Vagina (tissue), 2 donors: ENCODE results near the gene FZR1. TPM values are rescaled to one million over a fixed set of nuclear protein-coding genes. Genes with fewer than 3 reads are reported as not detected.

ENCODE experiments used
- DNase-seq, 2 donors: peaks; one replicate each; pipeline ENCODE4 v3.0.0-alpha.2; 2017; ENCODE audit errors: extremely low spot score in 2 of 2
- H3K27ac ChIP-seq: fragments of 200-600 bp; sonication (generic); one replicate; pipeline ENCODE4 v1.5.1; 2019
- H3K27me3 ChIP-seq: fragments of 200-600 bp; sonication (generic); one replicate; pipeline ENCODE4 v1.5.1; 2019
- H3K36me3 ChIP-seq, 2 donors: fragments of 200-600 bp; sonication (generic); one replicate each; pipeline ENCODE4 v1.5.1; 2017 to 2019
- H3K4me1 ChIP-seq: fragments of 200-600 bp; sonication (generic); one replicate; pipeline ENCODE4 v1.5.1; 2019
- H3K4me3 ChIP-seq, 2 donors: fragments of 200-600 bp; sonication (generic); 1 replicate in 1 of 2; 2 replicates in 1 of 2; pipeline ENCODE4 v1.5.1; 2016 to 2019
- H3K9me3 ChIP-seq: fragments of 200-600 bp; sonication (generic); one replicate; pipeline ENCODE4 v1.5.1; 2019
- POLR2A ChIP-seq, 2 donors: fragments of 450-650 bp; IDR thresholded peaks; one replicate each; pipeline ENCODE4 v1.6.1; 2017; ENCODE audit warnings: antibody characterized with exemption in 2 of 2, mild to moderate bottlenecking in 2 of 2, moderate library complexity in 2 of 2
- POLR2AphosphoS5 ChIP-seq, 2 donors: sonication (generic); formaldehyde crosslinking; IDR thresholded peaks; one replicate each; pipeline ENCODE4 v1.9.0; 2017; ENCODE audit warnings: antibody characterized with exemption in 2 of 2, mild to moderate bottlenecking in 2 of 2, low read depth in 1 of 2; ENCODE audit not compliant: insufficient read depth in 1 of 2
- intact Hi-C: fragments of 100-400 bp; cut with DNase I; formaldehyde crosslinking; loops from one replicate; pipeline ENCODE4 v1.15.1; 2023
- total RNA-seq: library from RNA; depleted of rRNA; stranded (reverse); fragments of >200 nt; gene quantifications from one replicate; pipeline ENCODE4 v1.2.3, GENCODE V29; 2016
- TF ChIP-seq, protein P1 (sequence below), 3 experiments: fragments of 450-650 bp in 2 of 3; fragments of 200-600 bp in 1 of 3; sonication (generic) in 1 of 3; IDR thresholded peaks; one replicate each; pipeline ENCODE4 v1.5.1; 2017 to 2019; ENCODE audit warnings: antibody characterized with exemption in 3 of 3, mild to moderate bottlenecking in 2 of 3, moderate library complexity in 2 of 3

The FZR1 gene
- total RNA-seq, 1 donor from 2014 or later: 29.2 TPM

DNA sequence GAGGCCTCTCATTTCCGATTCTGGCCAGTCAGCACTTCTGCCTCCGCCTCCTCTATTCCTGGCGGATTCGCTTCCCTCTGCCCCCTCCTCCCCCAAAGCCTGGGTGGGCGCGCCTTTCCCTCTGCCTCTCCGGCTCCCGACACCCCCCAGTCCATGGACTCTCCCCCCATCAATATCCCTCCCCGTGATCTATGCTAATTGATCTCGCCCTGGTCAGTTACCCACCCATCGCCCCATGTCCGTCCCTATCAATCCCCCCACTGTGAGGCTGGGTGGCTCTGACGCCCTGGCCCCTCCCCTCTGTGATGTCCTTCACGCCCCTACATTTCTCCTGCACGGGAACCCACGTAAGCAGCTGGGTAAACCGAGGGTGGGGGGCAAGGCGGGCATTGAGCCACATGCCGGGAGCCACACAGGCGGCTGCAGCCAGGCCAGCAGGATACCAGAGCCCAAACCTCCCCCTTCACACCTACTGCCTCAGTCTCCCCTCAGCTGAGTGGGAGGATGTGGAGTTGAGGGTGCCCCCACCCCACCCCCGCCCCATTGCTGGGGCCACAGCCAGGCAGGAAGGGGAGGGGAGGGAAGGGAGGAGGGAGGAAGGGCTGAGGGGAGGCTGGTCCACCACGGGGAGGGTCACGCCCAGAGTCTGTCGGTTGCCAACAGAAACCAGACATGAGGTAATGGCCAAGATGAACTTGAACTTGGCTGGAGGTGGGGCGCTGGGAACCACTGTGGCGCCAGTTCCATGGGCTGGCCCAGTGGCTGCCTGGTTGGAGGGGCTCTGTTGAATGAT is 46.8 kb upstream of the FZR1 start:
- H3K27ac ChIP-seq: peak overlapping the region; percentile 96
- H3K27me3 ChIP-seq: no peaks in the 10 kb centered on the region
- TF ChIP-seq, protein P1, sequence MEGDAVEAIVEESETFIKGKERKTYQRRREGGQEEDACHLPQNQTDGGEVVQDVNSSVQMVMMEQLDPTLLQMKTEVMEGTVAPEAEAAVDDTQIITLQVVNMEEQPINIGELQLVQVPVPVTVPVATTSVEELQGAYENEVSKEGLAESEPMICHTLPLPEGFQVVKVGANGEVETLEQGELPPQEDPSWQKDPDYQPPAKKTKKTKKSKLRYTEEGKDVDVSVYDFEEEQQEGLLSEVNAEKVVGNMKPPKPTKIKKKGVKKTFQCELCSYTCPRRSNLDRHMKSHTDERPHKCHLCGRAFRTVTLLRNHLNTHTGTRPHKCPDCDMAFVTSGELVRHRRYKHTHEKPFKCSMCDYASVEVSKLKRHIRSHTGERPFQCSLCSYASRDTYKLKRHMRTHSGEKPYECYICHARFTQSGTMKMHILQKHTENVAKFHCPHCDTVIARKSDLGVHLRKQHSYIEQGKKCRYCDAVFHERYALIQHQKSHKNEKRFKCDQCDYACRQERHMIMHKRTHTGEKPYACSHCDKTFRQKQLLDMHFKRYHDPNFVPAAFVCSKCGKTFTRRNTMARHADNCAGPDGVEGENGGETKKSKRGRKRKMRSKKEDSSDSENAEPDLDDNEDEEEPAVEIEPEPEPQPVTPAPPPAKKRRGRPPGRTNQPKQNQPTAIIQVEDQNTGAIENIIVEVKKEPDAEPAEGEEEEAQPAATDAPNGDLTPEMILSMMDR (IDR thresholded peaks at IDR 0.05): no peak
- TF ChIP-seq POLR2AphosphoS5 (IDR thresholded peaks at IDR 0.05; ENCODE audit: insufficient read depth in 1 of 2, low read depth in 1 of 2): peak; percentile 41 to 83
- H3K4me3 ChIP-seq: peak overlapping the region in 1 of 2 donors; percentile 27
- peaks cover 0 to 42% of the 10 kb centered on the region in 2 donors for H3K36me3 ChIP-seq
- peak in 1 of 2 donors; percentile 94 for DNase-seq
- peaks cover 40% of the 10 kb centered on the region for H3K4me1 ChIP-seq
- no peaks in the 10 kb centered on the region for H3K9me3 ChIP-seq
- intact Hi-C loops: no loop called here

DNA sequence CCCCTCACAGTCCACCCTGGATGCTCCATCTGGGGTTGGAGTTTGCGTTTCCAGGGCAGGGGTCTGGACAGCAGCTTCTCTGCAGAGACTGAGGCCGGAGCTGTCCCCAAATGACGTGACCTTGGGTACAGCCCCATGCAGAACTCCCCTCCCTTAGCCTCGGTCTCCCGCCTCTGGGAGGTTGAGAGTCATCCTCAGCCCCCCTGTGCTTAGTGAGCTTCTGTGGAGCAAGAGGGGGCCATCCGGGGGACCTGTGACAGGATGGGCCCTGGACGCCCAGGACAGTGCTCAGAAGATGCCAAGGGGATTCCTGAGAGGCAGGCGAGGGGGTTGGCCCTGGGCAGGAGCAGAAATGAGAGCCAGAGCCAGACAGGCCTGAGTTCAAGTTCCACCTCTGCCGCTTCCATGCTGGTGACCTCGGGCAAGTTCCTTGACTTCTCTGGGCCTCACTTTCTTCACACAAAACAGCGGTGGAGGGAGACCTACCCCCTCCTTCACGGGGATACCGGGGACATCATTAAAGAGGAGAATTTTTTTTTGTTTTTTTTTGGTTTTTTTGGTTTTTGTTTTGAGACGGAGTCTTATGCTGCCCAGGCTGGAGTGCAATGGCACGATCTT is 46.0 kb upstream of the FZR1 start:
- peaks cover 0 to 34% of the 10 kb centered on the region in 2 donors for H3K36me3 ChIP-seq
- H3K4me1 ChIP-seq: peaks cover 44% of the 10 kb centered on the region

DNA sequence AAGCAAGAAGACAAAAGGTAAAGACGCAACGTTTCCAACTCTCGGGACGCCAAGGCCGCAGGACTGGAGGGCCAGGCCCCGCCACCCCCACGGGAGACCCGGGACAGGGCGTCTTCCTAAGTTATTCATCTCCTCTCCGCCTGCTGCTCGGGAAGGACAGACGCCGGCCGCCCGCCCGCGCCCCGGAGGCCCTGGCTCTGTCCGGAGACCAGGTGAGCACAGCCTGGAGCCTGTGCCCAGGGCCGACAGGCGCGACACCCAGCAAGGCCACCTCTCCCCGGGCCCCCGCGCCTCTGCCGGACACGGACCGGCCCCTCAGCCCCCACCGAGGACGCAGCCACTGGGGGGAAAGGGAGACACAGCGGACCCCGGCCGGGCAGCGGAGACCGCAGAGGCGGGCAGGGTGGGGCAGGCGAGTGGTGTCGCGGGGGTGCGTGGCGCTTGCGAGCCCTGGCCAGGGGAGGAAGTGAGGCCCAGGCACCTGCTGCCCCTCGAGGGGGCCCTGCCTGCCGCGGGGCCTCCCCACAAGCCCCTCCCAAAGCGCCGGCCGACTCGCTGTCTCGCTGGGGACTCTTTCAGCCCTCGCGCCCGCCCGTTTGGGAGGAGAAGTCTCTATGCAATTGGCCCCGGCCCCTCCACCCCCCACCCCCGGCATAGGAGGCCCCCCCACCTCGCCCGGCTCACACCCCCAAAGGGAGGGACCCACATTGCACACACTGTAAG is 43.0 kb upstream of the FZR1 start:
- Histone ChIP-seq H3K9me3 (no peaks in the 10 kb centered on the region), H3K27me3 (no peaks in the 10 kb centered on the region), H3K4me1 (peaks cover 34% of the 10 kb centered on the region), H3K36me3 (peaks cover 0 to 20% of the 10 kb centered on the region in 2 donors), H3K4me3 (no peak overlapping the region), H3K27ac (peak overlapping the region; percentile 69)
- intact Hi-C loops: no loop called here
- no peak for DNase-seq
- TF ChIP-seq POLR2AphosphoS5 (IDR thresholded peaks at IDR 0.05; ENCODE audit: insufficient read depth in 1 of 2, low read depth in 1 of 2) (peak in 1 of 2 donors; percentile 15), POLR2A (IDR thresholded peaks at IDR 0.05) (no peak)
- TF ChIP-seq, protein P1 (IDR thresholded peaks at IDR 0.05): no peak

More for the DNA sequence above, 46.0 kb upstream of the FZR1 start:
- no peak for DNase-seq
- intact Hi-C loops: no loop called here
- H3K27ac ChIP-seq: peak overlapping the region; percentile 96
- H3K4me3 ChIP-seq: no peak overlapping the region
- TF ChIP-seq, protein P1 (IDR thresholded peaks at IDR 0.05): no peak
- TF ChIP-seq POLR2AphosphoS5 (IDR thresholded peaks at IDR 0.05; ENCODE audit: insufficient read depth in 1 of 2, low read depth in 1 of 2): no peak
- no peak for TF ChIP-seq POLR2A (IDR thresholded peaks at IDR 0.05)
- no peaks in the 10 kb centered on the region for H3K27me3 ChIP-seq
- H3K9me3 ChIP-seq: no peaks in the 10 kb centered on the region

DNA sequence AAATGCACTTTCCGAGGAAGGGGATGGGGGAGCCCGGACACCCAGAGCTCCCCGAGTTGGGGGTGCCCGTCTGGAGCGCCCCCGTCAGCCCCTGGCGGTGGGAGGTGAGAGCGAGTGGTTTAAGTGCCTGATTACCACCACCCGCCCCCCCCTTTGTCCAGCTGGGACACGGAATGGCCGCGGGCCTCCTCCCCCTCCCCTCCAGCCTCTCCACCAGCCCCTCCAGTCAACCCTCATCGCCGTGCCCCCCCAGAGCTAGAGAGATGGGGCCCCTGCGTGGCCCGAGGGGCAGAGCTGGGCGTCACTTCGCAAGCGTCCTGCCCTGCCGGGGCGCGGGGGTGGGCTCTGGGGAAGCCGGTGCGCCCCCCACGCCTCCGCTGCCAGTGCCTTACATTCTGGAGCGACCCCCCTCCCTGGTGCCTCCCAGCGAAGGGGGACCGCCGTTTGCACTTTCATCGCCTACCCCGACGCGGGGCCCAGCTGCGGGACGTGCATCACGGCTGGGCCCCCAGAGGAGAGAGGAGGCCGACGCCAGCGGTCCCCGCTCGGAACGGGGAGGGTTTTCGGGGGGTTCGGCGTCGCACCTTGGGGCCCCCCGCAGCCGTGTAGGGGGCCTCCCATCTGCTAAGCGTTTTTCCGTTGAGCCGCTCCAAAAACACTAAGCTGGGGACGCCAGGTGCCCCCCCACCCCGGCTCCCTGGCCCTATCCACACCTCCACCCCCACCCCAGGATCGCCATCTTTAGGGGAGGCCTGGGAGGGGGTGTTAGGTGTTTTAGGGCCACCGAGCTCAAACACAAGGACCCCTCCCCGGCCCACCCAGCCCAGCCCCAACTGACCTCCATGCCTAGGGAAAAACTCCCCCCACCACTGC is 42.2 kb upstream of the FZR1 start:
- TF ChIP-seq, protein P1 (IDR thresholded peaks at IDR 0.05): no peak
- peak in 1 of 2 donors; percentile 28 for TF ChIP-seq POLR2AphosphoS5 (IDR thresholded peaks at IDR 0.05; ENCODE audit: insufficient read depth in 1 of 2, low read depth in 1 of 2)
- TF ChIP-seq POLR2A (IDR thresholded peaks at IDR 0.05): no peak
- Histone ChIP-seq H3K9me3 (no peaks in the 10 kb centered on the region), H3K27ac (peak overlapping the region; percentile 69)

More for the DNA sequence above, 42.2 kb upstream of the FZR1 start:
- H3K4me1 ChIP-seq: peaks cover 30% of the 10 kb centered on the region
- no peaks in the 10 kb centered on the region for H3K27me3 ChIP-seq
- H3K36me3 ChIP-seq: peaks cover 0 to 20% of the 10 kb centered on the region in 2 donors
- DNase-seq: no peak
- no peak overlapping the region for H3K4me3 ChIP-seq
- intact Hi-C loops: no loop called here
